ENCODE results near the gene PAPLN. TPM values are rescaled to one million over a fixed set of nuclear protein-coding genes. Genes with fewer than 3 reads are reported as not detected.

Gene PAPLN
- total RNA-seq, 1 donor from 2014 or later: 4.1 TPM

DNA sequence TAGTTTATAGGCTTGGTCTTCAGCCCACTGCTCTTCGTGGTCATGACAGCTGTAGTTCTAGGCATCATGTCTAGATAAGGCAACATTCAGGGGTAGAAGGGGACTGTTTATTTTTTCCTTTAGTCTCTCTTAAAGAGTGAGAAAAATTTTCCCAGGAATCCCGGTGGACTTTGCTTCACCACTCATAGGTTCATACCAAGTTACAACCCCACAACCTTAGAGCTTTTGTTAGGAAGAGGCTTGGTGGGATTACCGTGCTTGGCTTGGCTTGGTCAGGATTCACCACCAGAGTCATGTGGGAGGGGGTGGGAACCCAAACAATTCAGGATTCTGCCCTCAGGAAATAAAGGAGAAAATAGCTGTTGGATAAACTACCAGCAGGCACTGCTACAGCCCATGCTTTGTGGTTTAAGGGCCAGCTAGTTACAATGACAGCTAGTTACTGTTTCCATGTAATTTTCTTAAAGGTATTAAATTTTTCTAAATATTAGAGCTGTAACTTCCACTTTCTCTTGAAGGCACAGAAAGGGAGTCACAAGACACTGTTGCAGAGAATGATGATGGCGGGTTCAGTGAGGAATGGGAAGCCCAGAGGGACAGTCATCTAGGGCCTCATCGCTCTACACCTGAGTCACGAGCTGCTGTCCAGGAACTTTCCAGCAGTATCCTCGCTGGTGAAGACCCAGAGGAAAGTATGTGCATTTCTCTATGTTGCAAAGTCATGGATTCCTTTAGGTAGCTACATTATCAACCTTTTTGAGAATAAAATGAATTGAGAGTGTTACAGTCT, 25.9 kb upstream of the PAPLN start:
- Mint-ChIP-seq H3K4me3 (no peak overlapping the region), H3K36me3 (ENCODE audit: low read depth) (peaks cover 19% of the 10 kb centered on the region), H3K9me3 (no peaks in the 10 kb centered on the region), H3K4me1 (no peaks in the 10 kb centered on the region), H3K27me3 (ENCODE audit: low read depth) (no peaks in the 10 kb centered on the region), H3K27ac (ENCODE audit: unreplicated experiment) (no peak overlapping the region)
- DNase-seq (ENCODE audit: low read depth, low spot score): no peak
- TF ChIP-seq, protein P1, sequence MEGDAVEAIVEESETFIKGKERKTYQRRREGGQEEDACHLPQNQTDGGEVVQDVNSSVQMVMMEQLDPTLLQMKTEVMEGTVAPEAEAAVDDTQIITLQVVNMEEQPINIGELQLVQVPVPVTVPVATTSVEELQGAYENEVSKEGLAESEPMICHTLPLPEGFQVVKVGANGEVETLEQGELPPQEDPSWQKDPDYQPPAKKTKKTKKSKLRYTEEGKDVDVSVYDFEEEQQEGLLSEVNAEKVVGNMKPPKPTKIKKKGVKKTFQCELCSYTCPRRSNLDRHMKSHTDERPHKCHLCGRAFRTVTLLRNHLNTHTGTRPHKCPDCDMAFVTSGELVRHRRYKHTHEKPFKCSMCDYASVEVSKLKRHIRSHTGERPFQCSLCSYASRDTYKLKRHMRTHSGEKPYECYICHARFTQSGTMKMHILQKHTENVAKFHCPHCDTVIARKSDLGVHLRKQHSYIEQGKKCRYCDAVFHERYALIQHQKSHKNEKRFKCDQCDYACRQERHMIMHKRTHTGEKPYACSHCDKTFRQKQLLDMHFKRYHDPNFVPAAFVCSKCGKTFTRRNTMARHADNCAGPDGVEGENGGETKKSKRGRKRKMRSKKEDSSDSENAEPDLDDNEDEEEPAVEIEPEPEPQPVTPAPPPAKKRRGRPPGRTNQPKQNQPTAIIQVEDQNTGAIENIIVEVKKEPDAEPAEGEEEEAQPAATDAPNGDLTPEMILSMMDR (conservative IDR thresholded peaks at IDR 0.05): no peak

DNA sequence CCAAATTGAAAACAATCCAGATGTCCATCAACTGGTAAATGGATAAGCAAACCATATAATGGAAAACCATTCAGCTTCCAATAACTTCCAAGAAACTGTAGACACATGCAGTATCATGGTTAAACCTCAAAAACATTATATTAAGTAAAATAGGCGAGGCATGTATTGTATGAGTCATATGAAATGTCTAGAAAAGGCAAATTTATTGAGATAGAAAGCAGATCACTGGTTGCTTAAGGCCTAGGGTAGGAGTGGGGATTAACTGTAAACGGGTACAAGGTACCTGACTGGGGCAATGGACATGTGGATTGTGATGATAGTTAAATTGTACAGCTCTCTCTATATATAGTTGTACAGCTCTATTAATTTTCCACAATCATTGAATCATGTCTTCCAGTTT, 21.3 kb upstream of the PAPLN start:
- Mint-ChIP-seq H3K4me1 (peaks cover 22% of the 10 kb centered on the region), H3K27ac (ENCODE audit: unreplicated experiment) (peak overlapping the region; percentile 19), H3K9me3 (no peaks in the 10 kb centered on the region), H3K36me3 (ENCODE audit: low read depth) (peaks cover 17% of the 10 kb centered on the region), H3K27me3 (ENCODE audit: low read depth) (no peaks in the 10 kb centered on the region), H3K4me3 (no peak overlapping the region)
- TF ChIP-seq, protein P1 (conservative IDR thresholded peaks at IDR 0.05): no peak
- DNase-seq (ENCODE audit: low read depth, low spot score): no peak

DNA sequence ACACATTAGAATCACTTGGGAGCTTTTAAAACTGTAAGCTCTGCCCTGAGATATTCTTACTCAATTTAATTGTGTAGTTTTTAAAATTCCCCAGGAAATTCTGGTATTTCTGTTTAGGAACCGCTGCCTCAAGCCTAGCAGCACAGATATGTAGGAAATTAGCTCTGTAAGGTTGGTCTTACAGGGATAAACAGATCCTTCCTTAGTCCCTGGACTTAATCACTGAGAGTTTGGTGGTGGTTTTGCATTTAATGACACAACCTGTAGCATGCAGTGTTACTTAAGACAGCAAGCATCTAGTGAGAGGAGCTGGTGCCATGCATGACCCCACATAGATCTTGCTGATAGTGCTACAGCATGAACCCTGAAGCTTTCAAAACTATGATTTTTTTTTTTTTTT, 19.9 kb upstream of the PAPLN start:
- TF ChIP-seq, protein P1 (conservative IDR thresholded peaks at IDR 0.05): no peak
- Mint-ChIP-seq H3K36me3 (ENCODE audit: low read depth) (peaks cover 17% of the 10 kb centered on the region), H3K9me3 (no peaks in the 10 kb centered on the region), H3K4me3 (no peak overlapping the region), H3K27ac (ENCODE audit: unreplicated experiment) (no peak overlapping the region), H3K27me3 (ENCODE audit: low read depth) (no peaks in the 10 kb centered on the region), H3K4me1 (peaks cover 27% of the 10 kb centered on the region)
- DNase-seq (ENCODE audit: low read depth, low spot score): no peak

DNA sequence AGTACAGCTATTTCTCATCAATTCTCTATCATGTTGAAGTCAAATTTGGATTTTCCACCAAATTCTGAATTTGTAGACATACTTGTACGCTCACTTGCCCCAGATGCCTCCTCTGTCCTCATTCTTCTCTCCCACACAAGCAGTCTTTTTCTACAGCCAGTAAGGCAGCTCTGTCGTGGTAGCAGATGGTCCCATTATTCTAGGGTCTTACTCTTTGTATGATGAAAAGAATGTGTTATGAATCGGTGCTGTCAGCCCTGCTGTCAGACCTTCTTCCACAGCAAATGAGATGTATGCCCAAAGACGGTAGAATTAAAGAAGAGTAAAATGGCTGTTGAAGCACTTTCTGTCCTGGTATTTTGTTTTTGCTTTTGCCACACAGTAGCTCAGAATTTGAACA, 17.2 kb upstream of the PAPLN start:
- Mint-ChIP-seq H3K27me3 (ENCODE audit: low read depth) (no peaks in the 10 kb centered on the region), H3K9me3 (no peaks in the 10 kb centered on the region), H3K36me3 (ENCODE audit: low read depth) (peaks cover 16% of the 10 kb centered on the region), H3K27ac (ENCODE audit: unreplicated experiment) (no peak overlapping the region), H3K4me1 (peaks cover 32% of the 10 kb centered on the region), H3K4me3 (no peak overlapping the region)
- TF ChIP-seq, protein P1 (conservative IDR thresholded peaks at IDR 0.05): no peak
- DNase-seq (ENCODE audit: low read depth, low spot score): no peak

DNA sequence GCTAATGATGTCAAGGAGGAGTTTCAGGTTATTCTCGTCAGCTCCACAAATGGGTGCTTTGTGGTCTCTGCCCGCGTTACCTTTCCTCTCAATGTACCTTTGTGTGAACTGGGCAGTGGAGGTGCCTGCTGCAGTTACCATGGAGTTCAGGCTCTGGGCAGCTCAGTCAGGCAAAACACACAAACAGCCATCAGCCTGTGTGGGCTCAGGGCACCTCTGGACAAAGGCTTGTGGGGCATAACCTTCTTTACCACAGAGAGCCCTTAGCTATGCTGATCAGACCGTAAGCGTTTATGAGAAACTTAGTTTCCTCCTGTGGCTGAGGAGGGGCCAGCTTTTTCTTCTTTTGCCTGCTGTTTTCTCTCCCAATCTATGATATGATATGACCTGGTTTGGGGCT, 16.7 kb upstream of the PAPLN start:
- H3K27ac Mint-ChIP-seq (ENCODE audit: unreplicated experiment): peak overlapping the region; percentile 20
- peaks cover 32% of the 10 kb centered on the region for H3K4me1 Mint-ChIP-seq
- peaks cover 16% of the 10 kb centered on the region for H3K36me3 Mint-ChIP-seq (ENCODE audit: low read depth)
- no peak overlapping the region for H3K4me3 Mint-ChIP-seq
- no peaks in the 10 kb centered on the region for H3K9me3 Mint-ChIP-seq
- H3K27me3 Mint-ChIP-seq (ENCODE audit: low read depth): no peaks in the 10 kb centered on the region
- DNase-seq (ENCODE audit: low read depth, low spot score): no peak
- TF ChIP-seq, protein P1 (conservative IDR thresholded peaks at IDR 0.05): no peak
